ENCODE results near the gene BLVRB.
"Not testable (repeated sequence)": the region's sequence is repeated elsewhere in the genome, so short reads cannot be mapped to it uniquely, and the experiment has no call there.

Gene BLVRB

DNA sequence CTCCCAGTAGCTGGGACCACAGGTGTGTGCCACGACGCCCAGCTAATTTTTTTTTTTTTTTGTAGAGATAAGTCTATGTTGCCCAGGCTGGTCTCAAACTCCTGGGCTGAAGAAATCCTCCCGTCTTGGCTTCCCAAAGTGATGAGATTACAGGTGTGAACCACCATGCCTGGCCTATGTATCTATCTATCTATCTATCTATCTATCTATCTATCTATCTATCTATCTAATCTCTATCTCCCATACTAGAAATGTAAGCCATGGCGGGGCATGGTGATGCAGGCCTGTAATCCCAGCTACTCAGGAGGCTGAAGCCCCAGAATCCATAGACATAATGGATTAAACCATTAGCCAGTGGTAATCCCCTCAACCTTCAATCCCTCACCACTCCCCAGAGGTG is 14.9 kb downstream of the BLVRB start:
- DNase-seq (ENCODE audit: low read depth in 3 of 3), result no peak

DNA sequence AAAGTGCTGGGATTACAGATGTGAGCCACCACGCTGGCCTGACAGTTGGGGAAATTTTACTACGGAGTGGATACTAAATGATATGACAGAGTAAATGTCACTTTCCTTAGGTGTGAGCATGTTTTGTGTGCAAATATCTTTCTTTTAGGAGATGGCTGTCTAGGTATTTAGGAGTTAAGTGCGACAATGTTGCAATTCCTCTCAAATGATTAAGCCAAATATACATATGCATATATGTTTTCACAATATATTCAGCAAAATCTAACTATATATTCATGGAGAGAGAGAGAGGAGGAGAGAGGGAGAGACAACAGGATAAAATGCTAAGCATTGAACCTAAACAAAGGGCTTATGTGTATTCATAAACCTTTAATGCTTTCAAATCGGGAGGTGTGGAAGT is 16.0 kb downstream of the BLVRB start:
- no peak for DNase-seq (ENCODE audit: low read depth in 3 of 3)

DNA sequence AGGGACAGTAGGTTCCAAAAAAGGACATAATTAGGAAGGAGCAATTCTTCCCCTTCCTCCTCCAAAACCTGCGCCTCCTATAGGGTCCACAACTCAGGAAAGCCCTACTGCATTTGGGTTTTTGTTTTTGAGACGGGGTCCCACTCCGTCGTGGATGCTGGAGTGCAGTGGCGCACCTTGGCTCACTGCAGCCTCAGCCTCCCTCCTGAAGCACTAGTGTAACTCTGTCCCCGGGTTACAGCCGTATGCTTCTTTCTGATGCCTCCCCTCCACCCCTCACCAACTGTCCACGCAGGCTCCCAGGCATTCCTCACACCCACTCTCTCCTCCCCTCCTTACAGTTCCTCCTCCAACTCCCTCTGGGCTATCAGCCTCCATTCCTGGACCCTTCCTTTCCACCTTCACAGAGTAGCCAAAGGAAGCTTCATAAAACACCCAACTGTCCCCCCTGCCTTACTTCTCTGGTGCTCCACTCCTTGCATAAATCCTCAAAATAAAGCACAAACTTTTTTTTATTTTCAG is 19.2 kb downstream of the BLVRB start:
- DNase-seq (ENCODE audit: low read depth in 3 of 3), result no peak

DNA sequence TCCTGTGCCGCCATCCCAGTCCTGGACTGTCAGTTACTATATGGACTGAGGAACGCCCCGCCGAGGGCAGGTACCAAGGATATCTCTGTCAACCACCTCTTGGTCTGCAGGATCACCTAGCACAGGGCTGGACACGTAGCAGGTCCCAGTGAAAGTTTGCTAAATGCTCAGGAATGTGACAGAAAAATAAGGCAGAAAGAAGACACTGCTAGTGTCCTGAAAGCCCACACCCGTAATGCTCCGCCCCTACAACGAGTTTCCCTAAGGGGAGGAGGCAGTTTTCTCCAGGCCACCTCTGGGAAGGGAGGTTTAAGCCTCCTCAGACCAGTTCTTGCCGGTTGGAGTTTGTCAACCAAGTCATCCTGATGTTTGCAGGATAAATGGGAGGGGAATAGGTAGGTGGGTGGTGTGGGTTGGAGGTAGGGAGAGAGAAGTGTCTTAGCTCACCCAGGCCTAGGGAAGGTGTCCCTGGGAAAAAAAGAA is 19.7 kb downstream of the BLVRB start:
- DNase-seq (ENCODE audit: low read depth in 3 of 3), result no peak

DNA sequence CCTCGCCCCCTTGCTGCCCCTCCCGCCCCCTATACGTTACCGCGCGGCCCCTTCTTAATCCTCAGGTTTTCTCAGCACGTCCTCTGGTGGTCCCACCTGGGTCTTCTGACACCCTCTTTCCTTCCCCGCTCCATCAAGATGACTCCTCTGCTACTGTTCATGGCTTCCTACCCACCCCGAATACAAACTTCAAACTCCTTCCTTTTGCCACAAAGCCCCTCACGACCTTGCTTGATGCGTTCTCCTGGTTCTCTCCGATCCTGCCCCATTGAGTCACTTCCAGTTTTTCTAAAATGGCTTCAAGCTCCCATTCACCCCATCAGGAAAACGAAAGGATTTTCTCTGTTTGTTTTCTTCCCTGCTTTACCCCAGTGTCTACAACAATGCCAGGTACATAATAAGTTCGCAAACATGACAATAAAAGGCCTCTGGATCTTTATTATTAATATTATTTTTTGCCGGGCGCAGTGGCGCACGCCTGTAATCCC is 20.7 kb downstream of the BLVRB start:
- no peak for DNase-seq (ENCODE audit: low read depth in 3 of 3)

DNA sequence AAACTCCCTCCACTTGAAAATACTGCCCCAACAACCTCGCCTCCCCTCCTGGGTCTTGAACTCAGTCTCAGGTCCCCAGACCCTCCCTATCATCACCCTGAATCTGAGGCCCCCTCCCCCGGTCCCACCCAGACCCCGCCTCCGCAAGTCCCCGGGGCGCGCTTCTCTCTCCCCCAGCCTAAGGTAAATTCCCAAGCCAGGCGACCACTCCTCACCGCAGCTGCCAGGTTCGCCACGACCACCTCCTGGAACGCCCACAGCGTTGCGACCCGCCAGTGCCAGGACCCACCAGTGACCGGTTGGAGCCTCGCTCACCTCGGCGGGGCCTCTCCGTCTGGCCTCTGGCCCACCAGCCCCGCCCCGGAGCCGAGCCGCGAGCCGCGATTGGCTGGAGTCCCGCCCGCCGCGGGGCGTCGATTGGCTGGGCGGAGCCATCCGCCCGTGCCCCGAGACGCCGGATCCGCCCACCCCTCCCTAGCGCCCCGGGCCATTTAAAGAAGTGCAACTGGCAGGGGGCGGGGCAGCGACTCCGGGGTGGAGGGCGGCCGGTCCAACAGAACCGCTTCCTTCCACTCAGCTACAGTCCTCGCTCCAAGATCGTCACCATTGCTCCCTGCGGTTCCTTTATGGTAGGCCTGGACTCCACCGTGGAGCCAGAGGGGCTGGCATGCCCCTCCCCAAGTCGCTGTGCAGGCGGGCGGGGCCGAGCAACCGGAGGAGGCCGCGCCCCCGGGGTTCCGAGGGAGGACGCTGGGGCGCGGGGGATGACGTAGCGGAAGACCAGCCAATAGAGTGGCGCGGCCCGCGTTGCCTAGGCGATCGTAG is 21.3 kb downstream of the BLVRB start, which contains the start of gene SERTAD3:
Gene SERTAD3 (minus strand): TSS at position 336 of the 825 bp plus-strand sequence. CDS start 2,255 bp downstream, outside the sequence.
- peak; percentile 93 to 97 (median 95) for DNase-seq (ENCODE audit: low read depth in 3 of 3)

DNA sequence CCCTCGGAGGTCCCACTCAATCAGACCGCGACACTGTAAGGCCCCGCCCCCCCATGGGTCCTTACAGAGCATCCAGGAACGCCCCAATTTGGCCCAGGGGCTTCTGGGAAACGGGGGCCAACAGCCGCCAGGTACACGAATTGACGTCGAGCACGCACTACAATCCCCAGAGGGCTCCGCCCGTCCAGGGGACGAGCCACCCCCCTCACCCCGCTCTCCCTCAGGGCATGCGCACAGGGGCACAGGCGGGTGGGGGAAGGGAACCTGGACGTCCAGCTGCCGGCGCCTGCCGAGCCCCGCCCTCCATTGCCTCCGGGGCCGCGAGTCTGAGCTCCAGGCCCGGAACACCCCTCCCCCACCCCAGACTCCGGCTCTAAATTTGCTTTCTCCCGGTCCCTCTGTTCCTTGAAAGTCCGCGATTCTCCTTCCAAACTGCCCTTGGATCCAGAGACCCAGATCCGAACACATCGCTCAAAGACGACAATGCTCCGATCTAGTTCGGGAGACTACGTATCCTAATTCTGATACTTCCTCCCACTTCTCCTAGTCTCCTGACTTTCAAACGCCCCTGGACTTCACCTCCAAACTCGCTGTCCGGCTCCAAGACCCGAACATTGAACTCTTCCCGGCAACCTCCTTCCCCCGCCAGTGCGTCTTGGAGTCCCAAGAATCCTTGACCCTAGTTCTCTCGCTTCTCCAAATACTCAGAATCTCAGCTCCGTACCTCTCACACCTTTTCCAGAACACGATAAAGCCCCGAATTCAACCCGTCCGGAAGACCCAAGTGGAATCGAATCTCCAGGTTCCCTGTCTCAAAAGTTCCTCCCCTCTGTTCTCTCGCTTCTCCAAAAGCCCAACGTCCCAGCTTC is 22.2 kb downstream of the BLVRB start:
- peak; percentile 98 to 99 (median 99) for DNase-seq (ENCODE audit: low read depth in 3 of 3)

DNA sequence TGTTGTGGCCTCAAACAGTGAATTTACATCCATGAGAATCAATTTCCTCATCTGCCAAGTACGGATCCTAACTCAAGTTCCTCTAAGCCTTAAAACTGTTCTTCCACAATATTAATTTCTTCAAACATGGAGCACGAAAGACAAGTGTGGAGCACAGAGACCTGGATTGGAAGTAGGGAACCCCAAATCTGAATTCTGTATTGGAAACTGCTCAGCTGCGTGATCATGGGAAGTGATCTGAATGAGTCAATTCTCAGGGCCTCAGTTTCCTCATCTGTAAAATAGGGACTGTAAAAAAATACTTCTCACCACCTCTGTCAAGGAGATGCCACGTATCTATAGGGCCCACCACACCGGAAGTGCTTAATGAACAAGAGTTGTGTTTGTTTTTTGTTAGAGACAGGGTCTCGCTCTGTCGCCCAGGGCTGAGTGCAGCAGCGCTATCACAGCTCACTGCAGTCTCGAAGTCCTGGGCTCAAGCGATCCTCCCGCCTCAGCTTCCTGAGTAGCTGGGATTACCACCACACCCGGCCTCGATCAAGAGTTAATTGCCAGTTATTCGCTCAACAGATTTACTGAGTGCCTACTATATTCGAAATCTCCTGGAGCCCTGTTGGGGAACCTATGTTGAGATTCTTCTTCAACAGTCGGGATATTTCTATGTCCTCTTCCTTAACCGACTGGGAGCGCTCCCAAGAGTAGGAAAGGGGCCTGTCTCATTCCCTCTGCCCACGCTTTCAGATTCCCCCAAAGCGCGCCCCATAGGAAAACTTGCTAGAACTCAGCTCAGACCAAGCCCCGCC is 23.0 kb downstream of the BLVRB start:
- DNase-seq (ENCODE audit: low read depth in 3 of 3), result no peak

DNA sequence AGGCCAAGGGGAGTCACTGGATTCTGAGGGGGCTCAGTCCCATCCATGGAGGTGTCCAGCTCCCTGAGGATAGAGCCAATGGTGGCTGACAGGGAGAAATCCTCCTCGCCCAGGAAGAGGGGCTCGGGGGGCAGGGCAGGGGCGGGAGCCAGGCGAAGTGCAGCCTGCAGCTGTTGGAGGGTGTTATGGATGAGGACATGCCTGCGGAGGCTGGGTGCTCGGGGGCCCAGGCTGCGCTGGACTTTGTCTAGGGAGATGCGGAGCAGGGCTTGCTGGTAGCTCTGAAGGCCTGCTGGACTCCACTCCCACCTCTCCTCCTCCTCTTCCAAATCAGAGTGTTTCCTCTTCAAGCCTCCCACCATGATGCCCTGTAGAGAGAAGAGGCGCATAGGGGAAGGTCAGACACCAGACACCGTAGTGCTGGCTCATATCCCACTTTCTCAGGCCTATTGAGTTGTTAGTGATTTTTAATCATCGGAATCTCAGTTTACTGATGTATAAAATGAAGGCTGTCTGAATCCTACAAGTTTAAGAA is 23.8 kb downstream of the BLVRB start:
- no peak for DNase-seq (ENCODE audit: low read depth in 3 of 3)

DNA sequence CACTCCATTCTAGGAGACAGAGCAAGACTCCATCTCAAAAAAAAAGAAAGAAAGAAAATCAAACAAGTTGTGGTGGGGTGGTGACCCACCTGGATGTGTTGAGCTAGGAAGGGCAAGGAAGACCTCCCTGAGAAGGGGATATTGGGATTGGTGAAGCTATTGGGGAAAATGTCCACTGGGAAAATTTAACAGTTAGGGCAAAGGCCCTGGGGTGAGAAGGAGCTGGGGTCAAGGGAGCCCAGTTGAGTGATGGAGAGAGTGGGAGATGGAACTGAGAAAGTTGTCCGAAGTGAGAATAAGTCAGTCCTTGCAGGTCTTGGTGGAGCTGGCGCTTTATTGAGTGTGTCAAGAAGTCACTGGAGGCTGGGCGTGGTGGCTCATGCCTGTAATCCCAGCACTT is 27.3 kb downstream of the BLVRB start:
- DNase-seq (ENCODE audit: low read depth in 3 of 3), result no peak

DNA sequence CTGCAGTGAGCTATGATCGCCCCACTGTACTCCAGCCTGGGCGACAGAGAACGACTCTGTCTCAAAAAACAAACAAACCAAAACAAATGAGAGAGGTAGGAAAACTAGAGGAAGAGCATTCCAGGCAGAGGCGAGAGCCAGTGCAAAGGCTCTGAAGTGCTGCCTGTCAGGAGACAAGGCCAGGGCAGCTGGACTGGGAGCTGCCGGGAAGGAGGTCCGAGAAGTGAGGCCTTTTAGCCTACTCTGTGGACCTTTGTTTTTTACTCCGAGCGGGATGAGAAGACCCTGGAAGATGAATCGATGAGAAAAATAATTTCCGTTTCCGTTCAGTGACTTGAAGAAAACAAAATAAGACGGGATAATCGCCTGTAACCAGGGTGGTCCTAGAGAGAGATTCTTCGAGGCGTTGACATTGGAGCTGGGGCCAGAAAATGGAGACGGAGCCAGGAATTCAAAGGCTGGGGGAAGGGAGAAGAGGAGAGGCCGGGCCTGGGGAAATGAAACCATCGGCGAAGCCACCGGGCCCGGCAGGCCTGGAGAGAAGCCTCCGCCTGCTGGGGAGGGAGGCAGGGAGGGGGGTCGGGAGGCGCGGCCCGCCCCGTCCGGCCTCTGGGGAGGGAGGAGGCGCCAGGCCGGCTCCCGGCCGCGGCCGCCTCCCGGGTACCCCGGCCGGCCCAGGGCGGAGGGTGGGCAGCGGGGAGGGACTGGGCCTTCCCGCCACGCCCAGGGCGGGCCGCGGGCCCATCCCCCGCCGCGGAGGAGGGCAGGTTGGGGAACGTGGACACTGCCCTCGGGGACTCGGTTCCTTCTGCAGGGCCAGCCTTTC is 31.9 kb downstream of the BLVRB start:
- peak in 1 of 3 donors; percentile 36 for DNase-seq (ENCODE audit: low read depth in 3 of 3)

DNA sequence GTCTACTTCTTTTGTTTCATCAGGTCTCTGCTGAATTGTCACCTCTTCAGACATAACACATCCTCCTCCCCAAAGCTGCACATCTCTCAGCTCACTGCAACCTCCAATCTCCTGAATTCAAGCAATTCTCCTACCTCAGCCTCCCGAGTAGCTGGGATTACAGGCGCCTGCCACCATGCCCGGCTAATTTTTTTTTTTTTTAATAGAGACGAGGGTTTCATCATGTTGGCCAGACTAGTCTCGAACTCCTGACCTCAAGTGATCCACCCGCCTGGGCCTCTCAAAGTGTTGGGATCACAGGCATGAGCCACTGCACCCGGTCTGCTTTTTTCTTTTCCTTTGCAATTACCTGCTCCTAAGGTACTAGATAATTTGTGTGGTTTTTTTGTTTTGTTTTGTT is 32.8 kb downstream of the BLVRB start:
- DNase-seq (ENCODE audit: low read depth in 3 of 3), result not testable (repeated sequence)

DNA sequence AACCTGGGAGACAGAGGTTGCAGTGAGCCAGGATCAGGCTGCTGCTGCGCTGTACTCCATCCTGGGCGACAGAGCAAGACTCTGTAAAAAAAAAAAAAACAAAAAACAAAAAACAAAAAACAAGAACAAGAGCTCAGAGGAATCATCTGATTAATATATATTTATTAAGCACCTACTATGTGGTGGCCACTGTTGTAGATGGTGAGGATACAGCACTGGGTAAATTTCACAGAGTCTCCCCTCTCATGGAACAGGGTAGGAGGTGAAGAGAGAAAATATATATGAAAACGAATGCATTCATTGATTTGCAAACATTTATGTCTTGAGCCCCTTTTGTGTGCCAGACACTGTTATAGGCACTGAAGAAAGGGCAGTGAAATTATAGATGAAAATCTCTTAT is 33.8 kb downstream of the BLVRB start:
- DNase-seq (ENCODE audit: low read depth in 3 of 3), result no peak

DNA sequence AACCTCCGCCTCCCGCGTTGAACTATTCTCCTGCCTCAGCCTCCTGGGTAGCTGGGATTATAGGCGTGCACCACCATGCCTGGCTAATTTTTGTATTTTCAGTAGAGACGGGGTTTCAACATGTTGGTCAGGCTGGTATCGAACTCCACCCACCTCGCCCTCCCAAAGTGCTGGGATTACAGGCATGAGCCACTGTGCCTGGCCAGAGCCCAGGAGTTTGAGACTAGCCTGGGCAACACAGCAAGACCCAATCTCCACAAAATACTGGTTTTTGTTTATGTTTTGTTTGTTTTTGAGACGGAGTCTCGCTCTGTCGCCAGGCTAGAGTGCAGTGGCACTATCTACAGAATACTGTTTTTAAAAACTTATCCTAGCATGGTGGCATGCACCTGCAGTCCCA is 35.3 kb downstream of the BLVRB start:
- DNase-seq (ENCODE audit: low read depth in 3 of 3), result not testable (repeated sequence)

DNA sequence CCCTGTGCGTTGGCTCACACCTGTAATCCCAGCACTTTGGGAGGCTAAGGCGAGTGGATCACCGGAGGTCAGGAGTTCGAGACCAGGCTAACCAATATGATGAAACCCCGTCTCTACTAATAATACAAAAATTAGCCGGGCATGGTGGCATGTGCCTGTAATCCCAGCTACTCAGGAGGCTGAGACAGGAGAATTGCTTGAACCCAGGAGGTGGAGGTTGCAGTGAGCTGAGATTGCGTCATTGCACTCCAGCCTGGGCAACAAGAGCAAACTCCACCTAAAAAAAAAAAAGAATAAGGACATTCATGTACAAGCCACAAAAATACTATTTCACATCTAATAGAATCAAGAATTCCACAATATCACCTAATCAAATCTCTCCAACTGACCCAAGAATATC is 37.3 kb downstream of the BLVRB start:
- not testable (repeated sequence) for DNase-seq (ENCODE audit: low read depth in 3 of 3)

DNA sequence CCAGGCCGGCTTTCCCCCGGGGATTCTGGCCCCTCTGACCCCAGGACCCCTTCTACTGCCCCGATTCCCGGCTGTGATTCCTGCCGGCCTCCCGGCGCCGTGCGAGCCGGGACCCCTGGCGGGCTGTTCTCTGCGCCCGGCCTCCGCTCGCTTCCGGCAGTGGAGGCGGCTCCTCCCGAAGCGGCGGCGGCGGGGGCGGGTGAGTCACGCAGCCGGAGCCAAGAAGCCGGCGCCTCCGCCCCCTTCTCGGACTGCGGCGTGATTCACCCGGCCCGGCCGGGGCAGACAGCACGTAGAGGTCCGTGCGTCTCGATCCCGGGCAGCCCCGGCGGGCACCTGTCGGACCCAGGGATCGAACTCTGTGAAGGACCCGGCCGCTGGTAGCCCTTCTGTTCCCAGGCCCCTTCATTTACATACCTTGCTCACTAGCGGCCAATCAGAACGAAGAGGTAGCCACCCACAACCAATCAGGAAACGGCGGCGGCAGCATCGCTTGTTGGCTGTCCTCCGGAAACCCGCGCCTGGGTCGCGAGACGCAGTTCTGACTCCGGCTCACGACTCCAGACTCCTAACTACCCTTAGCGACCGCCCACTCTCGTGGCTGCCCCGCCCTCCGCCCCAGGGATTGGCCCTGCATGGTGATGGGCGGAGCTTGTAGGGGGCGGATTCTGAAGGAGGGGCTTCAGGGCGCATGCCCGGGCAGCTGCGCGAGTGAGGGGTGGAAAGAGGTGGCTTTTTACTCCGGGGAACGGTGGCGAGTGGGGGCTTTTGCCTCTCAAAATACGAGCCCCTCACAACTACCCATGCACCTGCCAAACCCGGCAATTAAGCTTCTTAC is 39.9 kb downstream of the BLVRB start, which contains the start of gene SERTAD1:
Gene SERTAD1 (minus strand): TSS at position 543 of the 838 bp plus-strand sequence. CDS start 2,446 bp downstream, outside the sequence.
- DNase-seq (ENCODE audit: low read depth in 3 of 3), result peak; percentile 99 to 100 (median 100)

DNA sequence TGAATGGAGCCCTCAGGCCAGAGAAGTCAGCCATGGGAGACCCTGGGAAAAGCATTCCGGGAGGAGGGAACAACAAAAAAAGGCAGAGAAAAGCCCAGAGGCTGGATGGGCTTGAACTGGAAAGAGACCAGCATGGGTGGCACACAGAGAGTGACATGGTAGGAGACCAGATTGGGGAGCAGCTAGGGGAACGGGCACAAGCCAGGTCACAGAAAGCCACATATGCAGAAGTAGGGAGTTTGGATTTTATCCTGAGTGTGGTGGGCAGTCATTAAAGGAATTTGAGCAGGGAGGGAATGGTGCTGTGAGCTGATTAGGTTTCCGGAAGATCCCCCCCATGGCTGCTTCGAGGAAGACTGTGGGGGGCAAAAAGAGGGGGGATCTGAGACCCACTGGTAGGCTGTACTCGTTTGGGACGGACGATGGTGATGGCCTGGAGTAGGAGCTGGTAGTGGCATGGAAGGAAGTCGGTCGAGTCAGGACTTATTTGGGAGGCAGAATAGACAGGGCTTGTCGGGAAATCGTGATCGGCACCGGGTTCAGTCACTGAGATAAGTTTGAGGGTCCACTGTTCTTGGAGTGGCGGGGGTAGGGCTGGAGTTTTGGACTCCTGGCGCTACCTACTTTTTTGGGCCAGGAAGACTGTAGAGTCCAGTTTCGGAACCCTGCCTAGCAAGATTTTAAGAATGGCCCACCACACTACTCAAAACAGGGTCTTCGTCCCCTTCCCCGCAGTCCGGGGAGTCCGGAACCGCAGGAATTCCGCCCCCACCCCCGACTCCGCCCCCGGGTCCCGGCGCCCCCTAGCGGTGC is 40.7 kb downstream of the BLVRB start:
- DNase-seq (ENCODE audit: low read depth in 3 of 3), result no peak

DNA sequence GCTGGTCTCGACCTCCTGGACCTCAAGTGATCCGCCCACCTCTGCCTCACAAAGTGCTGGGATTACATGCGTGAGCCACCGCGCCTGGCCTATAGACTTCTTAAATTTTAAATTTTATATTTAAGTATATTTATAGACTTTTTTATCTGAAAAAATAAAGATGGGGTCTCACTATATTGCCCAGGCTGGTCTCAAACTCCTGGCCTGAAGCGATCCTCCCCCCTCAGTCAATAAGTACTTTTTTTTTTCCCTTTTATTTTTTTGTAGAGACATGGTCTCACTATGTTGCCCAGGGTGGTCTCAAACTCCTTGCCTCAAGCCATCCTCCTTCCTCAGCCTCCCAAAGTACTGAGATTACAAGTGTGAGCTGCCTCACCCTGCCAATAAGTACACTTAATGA is 41.6 kb downstream of the BLVRB start:
- no peak for DNase-seq (ENCODE audit: low read depth in 3 of 3)

Data from stimulated activated CD4-positive, alpha-beta T cell treated with anti-CD3 and anti-CD28 coated beads, TNF-alpha, amount 100 ng/mL, for 48 hours (primary cell).